ENCODE data around the gene OR51A4.

DNA sequence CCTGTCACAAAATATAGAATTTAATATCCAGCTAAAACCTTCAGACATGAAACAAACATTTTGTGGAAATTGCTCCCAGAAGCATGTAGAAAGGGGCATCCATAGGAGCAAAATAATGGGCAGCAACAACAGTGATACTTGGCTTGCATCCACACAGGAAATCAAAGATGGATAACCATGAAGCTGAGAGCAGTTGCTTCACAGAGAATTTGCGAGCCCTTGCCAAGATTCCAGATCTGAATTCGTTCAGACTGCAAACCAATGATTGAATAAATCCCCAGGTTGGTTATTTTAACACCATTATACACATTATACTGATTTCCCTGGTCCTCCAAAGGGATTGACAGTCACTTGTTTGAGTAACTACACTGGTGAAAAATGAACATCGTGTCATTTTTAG, 31.6 kb upstream of the OR51A4 start:
- TF ChIP-seq, protein P1, sequence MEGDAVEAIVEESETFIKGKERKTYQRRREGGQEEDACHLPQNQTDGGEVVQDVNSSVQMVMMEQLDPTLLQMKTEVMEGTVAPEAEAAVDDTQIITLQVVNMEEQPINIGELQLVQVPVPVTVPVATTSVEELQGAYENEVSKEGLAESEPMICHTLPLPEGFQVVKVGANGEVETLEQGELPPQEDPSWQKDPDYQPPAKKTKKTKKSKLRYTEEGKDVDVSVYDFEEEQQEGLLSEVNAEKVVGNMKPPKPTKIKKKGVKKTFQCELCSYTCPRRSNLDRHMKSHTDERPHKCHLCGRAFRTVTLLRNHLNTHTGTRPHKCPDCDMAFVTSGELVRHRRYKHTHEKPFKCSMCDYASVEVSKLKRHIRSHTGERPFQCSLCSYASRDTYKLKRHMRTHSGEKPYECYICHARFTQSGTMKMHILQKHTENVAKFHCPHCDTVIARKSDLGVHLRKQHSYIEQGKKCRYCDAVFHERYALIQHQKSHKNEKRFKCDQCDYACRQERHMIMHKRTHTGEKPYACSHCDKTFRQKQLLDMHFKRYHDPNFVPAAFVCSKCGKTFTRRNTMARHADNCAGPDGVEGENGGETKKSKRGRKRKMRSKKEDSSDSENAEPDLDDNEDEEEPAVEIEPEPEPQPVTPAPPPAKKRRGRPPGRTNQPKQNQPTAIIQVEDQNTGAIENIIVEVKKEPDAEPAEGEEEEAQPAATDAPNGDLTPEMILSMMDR (IDR thresholded peaks at IDR 0.05 in 2 of 3, conservative IDR thresholded peaks at IDR 0.05 in 1 of 3; ENCODE audit: borderline replicate concordance in 1 of 3, insufficient read depth in 1 of 3, low read depth in 2 of 3, low read length in 2 of 3), result no peak
- TF ChIP-seq POLR2A (IDR thresholded peaks at IDR 0.05; ENCODE audit: borderline replicate concordance, extremely low read depth, insufficient read depth, insufficient read length) (no peak), EZH2 (IDR thresholded peaks at IDR 0.05) (no peak), JUND (IDR thresholded peaks at IDR 0.05) (no peak), YY1 (IDR thresholded peaks at IDR 0.05; ENCODE audit: extremely low read depth, insufficient replicate concordance, low read depth, low read length) (no peak)
- TF ChIP-seq, protein P2, sequence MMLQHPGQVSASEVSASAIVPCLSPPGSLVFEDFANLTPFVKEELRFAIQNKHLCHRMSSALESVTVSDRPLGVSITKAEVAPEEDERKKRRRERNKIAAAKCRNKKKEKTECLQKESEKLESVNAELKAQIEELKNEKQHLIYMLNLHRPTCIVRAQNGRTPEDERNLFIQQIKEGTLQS (IDR thresholded peaks at IDR 0.05), result no peak
